ENCODE measurements around the gene RYK. TPM values are rescaled to one million over a fixed set of nuclear protein-coding genes. Genes with fewer than 3 reads are reported as not detected.
"Not testable (repeated sequence)": the region's sequence is repeated elsewhere in the genome, so short reads cannot be mapped to it uniquely, and the experiment has no call there.

Gene RYK
- total RNA-seq, 6 experiments from 2014 or later, result 46.0 to 54.2 (median 49.9) TPM

DNA sequence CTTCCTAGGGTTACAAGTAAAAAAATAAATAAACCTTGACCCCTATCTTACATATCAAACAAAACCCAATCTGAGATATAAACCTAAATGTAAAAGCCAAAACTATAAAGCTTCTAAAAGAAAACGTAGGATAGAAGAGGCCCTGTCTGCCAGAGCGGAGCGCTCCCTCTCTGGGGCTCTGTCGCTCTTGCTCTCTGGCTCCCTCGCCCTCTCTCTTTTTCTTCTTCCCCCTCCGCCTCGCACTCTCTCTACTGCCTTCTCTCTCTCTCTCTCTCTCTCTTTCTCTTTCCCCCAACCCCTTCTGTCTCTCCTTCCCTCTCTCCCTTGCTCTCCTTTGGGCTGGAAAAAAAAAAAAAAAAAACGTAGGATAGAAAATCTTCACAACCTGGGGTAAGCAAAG, 21.6 kb downstream of the RYK start:
- Mint-ChIP-seq H3K4me3 (no peak overlapping the region), H3K9me3 (no peaks in the 10 kb centered on the region), H3K36me3 (ENCODE audit: low read depth) (peaks cover 6% of the 10 kb centered on the region; the same call in 1 of the 2 replicates), H3K27ac (no peak overlapping the region), H3K4me1 (ENCODE audit: low read depth) (peaks cover 48% of the 10 kb centered on the region), H3K27me3 (ENCODE audit: insufficient read depth) (no peaks in the 10 kb centered on the region; the same call in 1 of the 2 replicates)
- no peak for DNase-seq
- TF ChIP-seq, protein P1, sequence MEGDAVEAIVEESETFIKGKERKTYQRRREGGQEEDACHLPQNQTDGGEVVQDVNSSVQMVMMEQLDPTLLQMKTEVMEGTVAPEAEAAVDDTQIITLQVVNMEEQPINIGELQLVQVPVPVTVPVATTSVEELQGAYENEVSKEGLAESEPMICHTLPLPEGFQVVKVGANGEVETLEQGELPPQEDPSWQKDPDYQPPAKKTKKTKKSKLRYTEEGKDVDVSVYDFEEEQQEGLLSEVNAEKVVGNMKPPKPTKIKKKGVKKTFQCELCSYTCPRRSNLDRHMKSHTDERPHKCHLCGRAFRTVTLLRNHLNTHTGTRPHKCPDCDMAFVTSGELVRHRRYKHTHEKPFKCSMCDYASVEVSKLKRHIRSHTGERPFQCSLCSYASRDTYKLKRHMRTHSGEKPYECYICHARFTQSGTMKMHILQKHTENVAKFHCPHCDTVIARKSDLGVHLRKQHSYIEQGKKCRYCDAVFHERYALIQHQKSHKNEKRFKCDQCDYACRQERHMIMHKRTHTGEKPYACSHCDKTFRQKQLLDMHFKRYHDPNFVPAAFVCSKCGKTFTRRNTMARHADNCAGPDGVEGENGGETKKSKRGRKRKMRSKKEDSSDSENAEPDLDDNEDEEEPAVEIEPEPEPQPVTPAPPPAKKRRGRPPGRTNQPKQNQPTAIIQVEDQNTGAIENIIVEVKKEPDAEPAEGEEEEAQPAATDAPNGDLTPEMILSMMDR (IDR thresholded peaks at IDR 0.05), result no peak

DNA sequence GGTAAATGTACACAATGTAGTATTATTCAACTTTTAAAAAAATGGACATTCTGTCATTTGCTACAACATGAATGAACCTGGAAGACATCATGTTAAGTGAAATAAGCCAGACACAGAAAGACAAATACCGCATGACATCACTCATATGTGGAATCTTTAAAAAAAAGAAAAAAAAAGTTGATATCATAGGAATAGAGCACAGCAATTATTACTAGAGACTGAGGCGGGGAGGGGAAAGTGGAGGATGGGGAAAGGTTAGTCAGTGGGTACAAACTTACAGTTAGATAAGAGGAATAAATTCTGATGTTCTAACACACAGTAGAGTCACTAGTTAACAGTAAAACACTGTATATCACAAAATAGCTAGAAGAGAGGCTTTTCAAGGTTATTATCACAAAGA, 22.2 kb downstream of the RYK start:
- no peak overlapping the region for H3K27ac Mint-ChIP-seq
- no peak overlapping the region; the same call in 1 of the 2 replicates for H3K4me3 Mint-ChIP-seq
- TF ChIP-seq, protein P1 (IDR thresholded peaks at IDR 0.05), result no peak
- H3K4me1 Mint-ChIP-seq (ENCODE audit: low read depth), result peaks cover 52% of the 10 kb centered on the region
- no peaks in the 10 kb centered on the region; the same call in 1 of the 2 replicates for H3K27me3 Mint-ChIP-seq (ENCODE audit: insufficient read depth)
- DNase-seq, result no peak
- H3K9me3 Mint-ChIP-seq, result no peaks in the 10 kb centered on the region
- peaks cover 6% of the 10 kb centered on the region; the same call in 1 of the 2 replicates for H3K36me3 Mint-ChIP-seq (ENCODE audit: low read depth)

DNA sequence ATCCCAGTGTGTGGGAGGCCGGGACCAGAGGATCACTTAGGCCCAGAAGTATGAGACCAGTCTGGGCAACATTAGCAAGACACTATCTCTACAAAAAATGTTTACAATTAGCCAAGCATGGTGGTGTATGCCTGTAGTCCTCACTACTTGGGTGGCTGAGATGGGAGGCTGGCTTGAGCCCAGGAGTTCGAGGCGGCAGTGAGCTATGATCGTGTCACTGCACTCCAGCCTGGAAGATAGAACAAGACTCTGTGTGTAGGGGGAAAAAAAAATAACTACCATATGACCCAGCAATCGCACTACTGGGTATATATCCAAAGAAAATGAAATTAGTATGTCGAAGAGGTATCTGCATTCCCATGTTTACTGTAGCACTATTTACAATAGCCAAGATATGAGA, 22.6 kb downstream of the RYK start:
- Mint-ChIP-seq H3K27me3 (ENCODE audit: insufficient read depth) (no peaks in the 10 kb centered on the region; the same call in 1 of the 2 replicates), H3K4me3 (no peak overlapping the region; the same call in 1 of the 2 replicates), H3K4me1 (ENCODE audit: low read depth) (peaks cover 57% of the 10 kb centered on the region), H3K36me3 (ENCODE audit: low read depth) (peaks cover 6% of the 10 kb centered on the region; the same call in 1 of the 2 replicates), H3K27ac (no peak overlapping the region; the same call in 1 of the 2 replicates), H3K9me3 (no peaks in the 10 kb centered on the region)
- TF ChIP-seq, protein P1 (IDR thresholded peaks at IDR 0.05), result no peak
- DNase-seq, result no peak

DNA sequence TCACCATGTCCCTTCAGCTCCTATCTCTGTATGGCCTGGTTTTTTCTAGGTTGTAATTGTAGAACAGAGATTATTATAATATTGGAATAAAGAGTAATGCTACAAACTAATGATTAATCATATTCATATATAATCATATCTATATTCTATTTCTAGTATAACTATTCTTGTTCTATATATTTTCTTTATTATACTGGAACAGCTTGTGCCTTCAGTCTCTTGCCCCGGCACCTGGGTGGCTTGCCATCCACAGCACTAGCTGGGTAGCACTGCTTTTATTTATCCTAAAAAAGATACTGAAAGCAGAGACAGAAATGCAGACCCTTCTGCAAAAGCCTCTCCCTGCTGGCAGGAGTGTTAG, 25.9 kb downstream of the RYK start:
- not testable (repeated sequence) for H3K27me3 Mint-ChIP-seq (ENCODE audit: insufficient read depth); DNase-seq; H3K27ac Mint-ChIP-seq; H3K4me3 Mint-ChIP-seq; H3K9me3 Mint-ChIP-seq; H3K36me3 Mint-ChIP-seq (ENCODE audit: low read depth)
- TF ChIP-seq, protein P1 (IDR thresholded peaks at IDR 0.05), result peak; percentile 54
- H3K4me1 Mint-ChIP-seq (ENCODE audit: low read depth), result peaks cover 40% of the 10 kb centered on the region

DNA sequence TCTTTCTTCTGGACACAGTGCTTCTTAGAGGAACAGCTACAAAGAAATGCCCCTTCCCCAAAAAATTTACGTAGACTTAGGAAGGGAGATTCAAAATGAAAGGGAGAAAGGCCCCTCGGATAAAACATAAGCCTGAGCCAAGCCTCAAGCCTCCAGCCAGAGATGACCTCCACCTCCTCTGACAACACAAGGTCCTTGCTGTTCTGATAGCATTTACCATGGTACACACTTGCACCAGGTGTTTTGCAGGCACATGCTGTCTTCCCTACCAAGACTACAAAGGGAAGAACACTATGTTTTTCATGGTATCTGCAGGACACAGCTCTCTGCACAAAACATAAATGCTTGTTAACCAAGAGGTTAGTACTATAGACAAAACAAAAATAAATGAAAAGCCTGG, 27.8 kb downstream of the RYK start:
- Mint-ChIP-seq H3K27me3 (ENCODE audit: insufficient read depth) (no peaks in the 10 kb centered on the region), H3K4me3 (no peak overlapping the region)

More for the DNA sequence above, 27.8 kb downstream of the RYK start:
- TF ChIP-seq, protein P1 (IDR thresholded peaks at IDR 0.05), result no peak
- Mint-ChIP-seq H3K27ac (no peak overlapping the region), H3K4me1 (ENCODE audit: low read depth) (peaks cover 23% of the 10 kb centered on the region), H3K9me3 (no peaks in the 10 kb centered on the region), H3K36me3 (ENCODE audit: low read depth) (0 out of 2 replicates have a peak, but pooled peaks cover under 1% of the 10 kb centered on the region)
- DNase-seq, result no peak
